OCI-LY1 (cell line): ENCODE data around the gene ANAPC13.

ENCODE experiments used
- H2AFZ ChIP-seq: fragments of 200-600 bp; sonication (generic), shearing (Covaris generic); 2 replicates; pipeline ENCODE4 v1.6.0; 2014; ENCODE audit warnings: antibody characterized with exemption, mild to moderate bottlenecking, low read length
- H3F3A ChIP-seq: fragments of 200-600 bp; sonication (generic), shearing (Covaris generic); 2 replicates; pipeline ENCODE4 v1.6.0; 2014; ENCODE audit warnings: mild to moderate bottlenecking, antibody characterized with exemption, low read length, moderate library complexity; ENCODE audit not compliant: insufficient read depth
- H3K27ac ChIP-seq: fragments of 200-600 bp; sonication (generic); 2 replicates; pipeline ENCODE4 v1.5.1; 2014; ENCODE audit warnings: low read length, mixed run types, mild to moderate bottlenecking, low read depth; ENCODE audit not compliant: poor library complexity, severe bottlenecking
- H3K27me3 ChIP-seq: fragments of 200-600 bp; sonication (generic); 2 replicates; pipeline ENCODE4 v1.6.0; 2014; ENCODE audit warnings: antibody characterized with exemption, mild to moderate bottlenecking, low read length, moderate library complexity; ENCODE audit not compliant: insufficient read depth
- H3K36me3 ChIP-seq: fragments of 200-600 bp; sonication (generic); 2 replicates; pipeline ENCODE4 v1.6.1; 2014; ENCODE audit warnings: mild to moderate bottlenecking, antibody characterized with exemption, low read length, moderate library complexity, mixed read lengths; ENCODE audit not compliant: insufficient read depth
- H3K4me1 ChIP-seq: fragments of 200-600 bp; sonication (generic); 2 replicates; pipeline ENCODE4 v1.5.1; 2014; ENCODE audit warnings: mild to moderate bottlenecking, low read length, moderate library complexity; ENCODE audit not compliant: insufficient read depth, severe bottlenecking
- H3K4me2 ChIP-seq: fragments of 200-600 bp; sonication (generic), shearing (Covaris generic); 2 replicates; pipeline ENCODE4 v1.6.1; 2014; ENCODE audit warnings: low read length
- H3K4me3 ChIP-seq: fragments of 200-600 bp; sonication (generic); 2 replicates; pipeline ENCODE4 v1.5.1; 2014; ENCODE audit warnings: low read length, low read depth, mild to moderate bottlenecking, mixed read lengths; ENCODE audit not compliant: poor library complexity, severe bottlenecking
- H3K79me2 ChIP-seq: fragments of 200-600 bp; shearing (Covaris generic); 2 replicates; pipeline ENCODE4 v1.6.1; 2016; ENCODE audit warnings: mixed run types, low read length, mixed read lengths; ENCODE audit not compliant: insufficient read depth
- H3K9ac ChIP-seq: fragments of 200-600 bp; sonication (generic), shearing (Covaris generic); 2 replicates; pipeline ENCODE4 v1.6.1; 2014; ENCODE audit warnings: mild to moderate bottlenecking, low read length, mixed read lengths
- H3K9me2 ChIP-seq: fragments of 200-600 bp; sonication (generic), shearing (Covaris generic); 2 replicates; pipeline ENCODE4 v1.6.1; 2014; ENCODE audit warnings: low read depth, mild to moderate bottlenecking, low read length, mixed read lengths
- H3K9me3 ChIP-seq: fragments of 200-600 bp; shearing (Covaris generic); 2 replicates; pipeline ENCODE4 v1.6.1; 2014; ENCODE audit warnings: low read length, mixed read lengths
- H4K20me1 ChIP-seq: fragments of 200-600 bp; sonication (generic), shearing (Covaris generic); 2 replicates; pipeline ENCODE4 v1.6.0; 2016; ENCODE audit warnings: mild to moderate bottlenecking, low read length; ENCODE audit not compliant: insufficient read depth
- EZH2 ChIP-seq: fragments of 200-600 bp; sonication (generic), shearing (Covaris generic); IDR thresholded peaks from 2 replicates; pipeline ENCODE4 v1.8.0; 2017; ENCODE audit warnings: borderline replicate concordance, mixed run types, mild to moderate bottlenecking, antibody characterized with exemption, low read length, moderate library complexity, mixed read lengths
- TF ChIP-seq, protein P1 (sequence below): fragments of 200-600 bp; sonication (generic), shearing (Covaris generic); IDR thresholded peaks from 2 replicates; pipeline ENCODE4 v1.5.1; 2017; ENCODE audit warnings: mild to moderate bottlenecking, antibody characterized with exemption, low read length, moderate library complexity, mixed read lengths

ANAPC13 gene

DNA sequence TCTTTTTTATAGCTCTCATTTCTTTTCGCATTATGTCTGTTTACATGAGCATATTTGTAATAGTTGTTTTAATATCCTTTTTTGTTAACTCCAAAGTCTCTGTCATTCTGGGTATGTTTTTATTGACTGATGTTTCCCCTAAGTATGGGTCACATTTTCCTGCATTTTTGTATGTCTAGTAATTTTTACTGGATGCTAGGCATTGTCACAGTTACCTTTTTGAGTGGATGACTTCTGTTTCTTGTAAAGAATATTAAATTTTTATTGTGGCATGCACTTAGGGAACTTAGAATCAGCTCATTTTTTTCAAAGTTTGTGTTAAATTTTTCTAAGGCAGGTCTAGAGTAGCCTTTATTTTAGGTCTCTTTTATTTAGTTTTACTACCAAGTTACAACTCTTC, 40.7 kb downstream of the ANAPC13 start:
- Histone ChIP-seq H3K27me3 (peaks cover 9% of the 10 kb centered on the region; the same call in 1 of the 2 replicates), H4K20me1 (no peaks in the 10 kb centered on the region), H3K36me3 (no peaks in the 10 kb centered on the region), H3K9me3 (no peaks in the 10 kb centered on the region), H3K79me2 (no peaks in the 10 kb centered on the region), H2AFZ (no peak overlapping the region), H3K9me2 (no peaks in the 10 kb centered on the region), H3K4me3 (no peak overlapping the region), H3K9ac (no peak overlapping the region), H3K4me1 (no peaks in the 10 kb centered on the region), H3F3A (no peaks in the 10 kb centered on the region), H3K4me2 (no peak overlapping the region), H3K27ac (no peak overlapping the region)
- TF ChIP-seq, protein P1, sequence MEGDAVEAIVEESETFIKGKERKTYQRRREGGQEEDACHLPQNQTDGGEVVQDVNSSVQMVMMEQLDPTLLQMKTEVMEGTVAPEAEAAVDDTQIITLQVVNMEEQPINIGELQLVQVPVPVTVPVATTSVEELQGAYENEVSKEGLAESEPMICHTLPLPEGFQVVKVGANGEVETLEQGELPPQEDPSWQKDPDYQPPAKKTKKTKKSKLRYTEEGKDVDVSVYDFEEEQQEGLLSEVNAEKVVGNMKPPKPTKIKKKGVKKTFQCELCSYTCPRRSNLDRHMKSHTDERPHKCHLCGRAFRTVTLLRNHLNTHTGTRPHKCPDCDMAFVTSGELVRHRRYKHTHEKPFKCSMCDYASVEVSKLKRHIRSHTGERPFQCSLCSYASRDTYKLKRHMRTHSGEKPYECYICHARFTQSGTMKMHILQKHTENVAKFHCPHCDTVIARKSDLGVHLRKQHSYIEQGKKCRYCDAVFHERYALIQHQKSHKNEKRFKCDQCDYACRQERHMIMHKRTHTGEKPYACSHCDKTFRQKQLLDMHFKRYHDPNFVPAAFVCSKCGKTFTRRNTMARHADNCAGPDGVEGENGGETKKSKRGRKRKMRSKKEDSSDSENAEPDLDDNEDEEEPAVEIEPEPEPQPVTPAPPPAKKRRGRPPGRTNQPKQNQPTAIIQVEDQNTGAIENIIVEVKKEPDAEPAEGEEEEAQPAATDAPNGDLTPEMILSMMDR = no peak
- no peak for TF ChIP-seq EZH2

DNA sequence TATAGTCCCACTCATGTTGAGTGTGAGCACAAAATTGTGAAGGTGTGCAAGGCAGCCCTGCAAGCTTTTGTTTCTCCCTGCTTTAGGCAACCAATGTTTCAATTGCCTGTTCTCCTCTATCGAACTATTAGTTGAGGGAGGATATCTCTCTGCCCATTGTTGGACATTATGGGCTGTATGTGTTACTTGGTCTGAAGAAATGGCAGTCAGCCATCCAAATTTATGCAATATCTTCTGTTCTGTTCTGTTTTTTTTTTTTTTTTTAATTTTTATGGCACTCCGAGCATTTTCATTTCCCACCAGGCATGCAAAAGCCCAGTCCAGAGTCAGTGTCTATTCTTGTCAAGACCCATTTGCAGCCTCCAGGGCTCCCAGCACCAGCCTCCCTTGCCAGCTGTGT, 44.0 kb downstream of the ANAPC13 start:
- no peaks in the 10 kb centered on the region for H4K20me1 ChIP-seq
- H3K4me3 ChIP-seq = no peak overlapping the region
- no peaks in the 10 kb centered on the region for H3K36me3 ChIP-seq
- H3K9me2 ChIP-seq = no peaks in the 10 kb centered on the region
- no peaks in the 10 kb centered on the region for H3K79me2 ChIP-seq
- no peaks in the 10 kb centered on the region for H3K4me1 ChIP-seq
- H3K27me3 ChIP-seq = peaks cover 13% of the 10 kb centered on the region; the same call in 1 of the 2 replicates
- no peak for TF ChIP-seq EZH2
- TF ChIP-seq, protein P1 = no peak
- H3F3A ChIP-seq = no peaks in the 10 kb centered on the region
- no peaks in the 10 kb centered on the region for H3K9me3 ChIP-seq
- no peak overlapping the region for H3K9ac ChIP-seq
- H3K27ac ChIP-seq = no peak overlapping the region
- no peak overlapping the region for H2AFZ ChIP-seq
- H3K4me2 ChIP-seq = no peak overlapping the region

DNA sequence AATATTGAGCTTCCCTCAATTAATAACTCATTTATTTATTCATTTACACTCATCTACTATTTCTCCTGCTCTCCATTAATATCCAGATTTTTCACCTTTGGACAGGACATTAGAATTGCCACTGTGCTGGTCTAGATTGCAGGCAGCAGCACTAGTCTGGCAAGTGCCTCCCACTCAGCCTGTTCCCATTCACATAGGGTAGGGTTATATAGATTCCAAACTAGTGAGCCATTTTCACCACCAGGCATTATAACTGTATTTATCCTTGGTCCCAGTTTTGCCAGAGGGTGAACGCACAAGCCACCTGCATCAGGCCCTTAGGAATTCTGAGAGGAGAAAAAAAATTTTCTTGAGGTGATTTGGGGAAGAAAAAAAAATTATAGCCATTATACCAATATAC, 44.5 kb downstream of the ANAPC13 start:
- Histone ChIP-seq H3K4me2 (no peak overlapping the region), H3K4me3 (no peak overlapping the region), H3K36me3 (no peaks in the 10 kb centered on the region), H3K4me1 (no peaks in the 10 kb centered on the region), H2AFZ (no peak overlapping the region), H3F3A (no peaks in the 10 kb centered on the region), H3K9me2 (no peaks in the 10 kb centered on the region), H3K9ac (no peak overlapping the region), H3K27ac (no peak overlapping the region), H4K20me1 (no peaks in the 10 kb centered on the region), H3K9me3 (no peaks in the 10 kb centered on the region), H3K79me2 (no peaks in the 10 kb centered on the region), H3K27me3 (peaks cover 13% of the 10 kb centered on the region; the same call in 1 of the 2 replicates)
- TF ChIP-seq, protein P1 = no peak
- TF ChIP-seq EZH2 = no peak
